IPS-18c (cell line): ENCODE measurements around the gene ECT2.
"Not testable (repeated sequence)": the region's sequence is repeated elsewhere in the genome, so short reads cannot be mapped to it uniquely, and the experiment has no call there.

Experiments used
- H3K4me3 ChIP-seq: 2 replicates; pipeline ENCODE4 v1.7.0; 2013; ENCODE audit warnings: low read depth, mild to moderate bottlenecking, low read length, moderate library complexity; ENCODE audit not compliant: insufficient read depth
- H3K9me3 ChIP-seq: one replicate; pipeline ENCODE4 v1.6.1; 2013; ENCODE audit warnings: mild to moderate bottlenecking, low read length, moderate library complexity; ENCODE audit not compliant: control insufficient read depth, insufficient read depth

The ECT2 gene

DNA sequence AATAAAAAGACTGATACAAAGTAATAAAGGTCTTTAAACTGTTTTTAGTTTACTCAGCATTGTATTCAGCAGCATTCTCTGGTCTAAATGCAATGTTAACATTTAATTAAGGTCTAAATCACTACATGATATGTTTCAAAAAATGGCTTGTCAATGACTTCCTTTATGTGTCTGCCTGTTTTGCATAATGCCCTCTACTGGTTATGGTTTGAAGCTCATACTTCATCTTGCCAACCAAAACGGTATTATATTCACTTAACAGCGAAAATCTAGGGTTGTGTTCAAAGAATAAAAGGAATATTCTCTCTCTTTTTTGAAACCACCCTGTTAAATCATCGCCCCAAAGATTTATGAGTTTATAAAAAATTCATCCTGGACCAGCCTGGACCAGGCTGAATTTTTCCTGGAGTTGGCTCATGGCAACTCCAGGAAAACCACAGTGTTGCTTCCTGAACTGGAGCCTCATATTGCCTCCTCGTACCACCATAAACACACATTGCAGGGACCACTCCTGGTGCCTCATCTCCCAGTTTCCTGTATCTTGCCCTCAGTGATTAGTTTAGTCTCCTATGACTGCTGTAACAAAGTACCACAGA is 32.9 kb upstream of the ECT2 start:
- no peak overlapping the region for H3K4me3 ChIP-seq
- H3K9me3 ChIP-seq, result peaks cover 4% of the 10 kb centered on the region

DNA sequence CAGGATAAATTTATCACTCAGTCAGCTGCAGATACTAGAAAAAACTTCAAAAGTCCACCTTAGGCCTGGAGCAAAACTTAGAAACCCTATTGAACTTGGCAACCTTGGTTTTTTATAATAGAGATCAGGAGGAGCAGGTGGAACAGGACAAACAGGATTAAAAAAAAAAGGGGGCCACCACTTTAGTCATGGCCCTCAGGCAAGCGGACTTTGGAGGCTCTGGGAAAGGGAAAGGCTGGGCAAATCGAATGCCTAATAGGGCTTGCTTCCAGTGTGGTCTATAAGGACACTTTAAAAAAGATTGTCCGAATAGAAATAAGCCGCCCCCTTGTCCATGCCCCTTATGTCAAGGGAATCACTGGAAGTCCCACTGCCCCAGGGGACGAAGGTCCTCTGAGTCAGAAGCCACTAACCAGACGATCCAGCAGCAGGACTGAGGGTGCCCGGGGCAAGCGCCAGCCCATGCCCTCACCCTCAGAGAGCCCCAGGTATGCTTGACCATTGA is 27.9 kb upstream of the ECT2 start:
- H3K4me3 ChIP-seq, H3K9me3 ChIP-seq: not testable (repeated sequence)

DNA sequence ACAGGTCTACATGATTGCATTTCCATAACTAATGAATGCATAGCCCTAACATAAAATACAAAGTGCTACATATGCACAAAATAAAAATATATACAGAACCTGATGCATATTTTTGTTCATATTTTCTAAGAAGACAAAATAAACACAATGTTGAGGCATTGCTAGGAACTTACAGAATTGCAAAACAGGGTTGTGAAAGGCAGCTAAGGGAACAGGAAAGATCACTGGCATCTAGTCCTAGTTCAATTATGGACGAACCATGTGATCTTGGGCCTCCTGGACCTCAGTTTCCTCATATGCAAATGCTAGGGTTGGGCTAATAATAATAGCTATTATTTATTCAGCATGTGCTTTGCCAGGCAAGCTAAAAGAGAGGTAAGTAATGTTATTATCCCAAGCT is 24.1 kb upstream of the ECT2 start:
- H3K9me3 ChIP-seq, result no peaks in the 10 kb centered on the region
- H3K4me3 ChIP-seq, result no peak overlapping the region

DNA sequence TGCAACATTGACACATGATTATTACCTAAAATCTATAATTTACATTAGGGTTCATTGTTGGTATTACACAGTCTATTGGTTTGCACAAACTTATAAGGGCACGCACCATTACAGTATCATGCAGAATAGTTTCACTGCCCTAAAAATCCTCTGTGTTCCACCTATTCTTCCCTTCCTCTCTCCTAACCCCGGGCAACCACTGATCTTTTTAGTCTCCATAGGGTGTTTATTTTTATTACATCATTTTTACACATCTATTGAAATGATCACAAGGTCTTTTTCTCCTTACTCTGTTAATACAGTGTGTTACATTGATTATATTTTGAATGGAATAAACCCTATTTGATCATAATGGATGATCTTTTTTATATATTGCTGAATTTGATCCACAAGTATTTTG is 15.5 kb upstream of the ECT2 start:
- H3K4me3 ChIP-seq, result no peak overlapping the region
- H3K9me3 ChIP-seq, result no peaks in the 10 kb centered on the region

DNA sequence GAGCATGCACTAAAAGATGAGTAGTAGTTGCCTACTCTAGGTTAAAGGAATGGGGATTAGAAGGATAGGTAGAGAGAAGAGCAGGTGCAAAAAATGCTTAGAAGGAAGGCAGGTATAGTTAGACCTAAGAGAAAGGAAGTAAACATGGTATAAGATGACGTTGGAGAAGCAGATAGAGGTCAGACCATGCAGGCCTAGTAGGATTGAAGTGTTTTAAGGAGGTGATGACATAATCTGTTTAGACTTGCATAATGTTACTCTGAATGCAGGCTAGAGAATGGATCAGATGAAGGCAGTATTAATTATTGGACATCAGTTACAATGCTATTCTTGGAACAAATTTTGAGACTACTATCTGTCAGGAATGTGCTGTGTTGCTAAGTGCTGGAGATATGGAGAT is 11.1 kb upstream of the ECT2 start:
- H3K4me3 ChIP-seq, result no peak overlapping the region
- no peaks in the 10 kb centered on the region for H3K9me3 ChIP-seq

DNA sequence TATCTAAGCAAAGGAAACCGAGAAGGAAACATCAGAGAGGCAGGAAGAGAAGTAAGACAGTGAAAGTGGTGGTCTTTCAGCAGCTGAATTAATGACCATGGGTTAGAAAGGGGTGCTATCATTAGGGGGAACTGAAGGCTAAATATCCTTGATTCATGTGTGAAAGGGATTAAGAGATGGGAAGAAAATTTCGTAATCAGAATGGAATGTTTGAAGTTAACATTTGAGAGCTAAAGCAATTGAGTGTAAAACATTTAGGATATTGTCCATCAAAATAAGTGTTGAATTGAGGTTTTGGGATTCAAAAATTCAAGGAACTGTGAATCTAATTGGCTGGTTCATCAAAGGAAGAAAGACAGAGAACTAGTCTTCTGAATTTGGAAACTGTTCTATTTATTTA is 4.1 kb upstream of the ECT2 start:
- Histone ChIP-seq H3K4me3 (no peak overlapping the region), H3K9me3 (no peaks in the 10 kb centered on the region)

DNA sequence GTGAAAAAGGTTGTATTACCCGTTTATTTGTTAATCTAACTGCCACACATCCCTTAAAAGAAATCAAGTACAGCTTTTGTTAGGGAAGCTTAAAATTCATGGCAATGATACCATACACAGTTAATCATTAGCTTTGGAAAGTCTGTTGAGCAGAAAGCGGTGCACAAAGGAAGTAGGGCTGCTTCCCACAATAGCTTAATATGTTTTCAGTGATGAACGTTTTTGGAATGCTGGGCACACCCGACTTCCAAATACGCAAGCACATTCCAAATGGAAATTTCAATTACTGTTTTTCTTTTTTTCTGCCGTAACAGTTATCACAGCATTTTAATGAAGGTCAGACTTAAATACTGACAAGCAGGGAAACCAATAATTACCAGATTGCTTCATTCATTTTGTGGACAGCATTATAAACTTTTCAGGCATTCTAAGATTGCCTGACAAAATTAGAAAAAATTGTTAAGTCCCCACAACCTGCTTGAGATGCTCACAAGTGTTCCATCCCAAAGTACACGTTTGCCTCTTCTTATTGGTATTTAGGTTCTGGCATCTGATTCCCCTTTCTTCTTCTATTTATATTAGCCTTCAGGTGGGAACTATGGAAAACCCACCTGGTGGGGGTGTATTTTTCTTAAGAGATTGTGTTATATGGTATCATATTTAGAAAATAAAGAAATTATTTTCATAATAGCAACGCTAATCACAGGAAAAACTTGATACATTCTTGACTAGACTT is 1.1 kb upstream of the ECT2 start:
- H3K4me3 ChIP-seq, result peak overlapping the region; percentile 47; the same call in 1 of the 2 replicates
- H3K9me3 ChIP-seq, result no peaks in the 10 kb centered on the region

DNA sequence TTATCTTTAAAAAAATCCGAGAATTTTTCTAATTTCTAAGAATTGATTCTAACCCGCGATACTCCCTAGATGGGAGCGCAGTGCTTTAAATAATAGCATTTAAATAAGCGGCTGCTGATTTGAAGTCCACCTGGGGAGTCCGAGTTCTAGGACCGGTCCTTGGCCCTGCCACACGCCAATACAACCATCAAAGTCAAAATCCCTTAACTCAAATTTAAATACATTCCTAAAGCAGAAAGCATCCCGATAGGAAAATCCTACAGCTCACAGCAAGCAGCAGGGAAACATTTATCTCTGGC is 508 bp upstream of the ECT2 start:
- Histone ChIP-seq H3K9me3 (no peaks in the 10 kb centered on the region), H3K4me3 (peak overlapping the region; percentile 47; the same call in 1 of the 2 replicates)

DNA sequence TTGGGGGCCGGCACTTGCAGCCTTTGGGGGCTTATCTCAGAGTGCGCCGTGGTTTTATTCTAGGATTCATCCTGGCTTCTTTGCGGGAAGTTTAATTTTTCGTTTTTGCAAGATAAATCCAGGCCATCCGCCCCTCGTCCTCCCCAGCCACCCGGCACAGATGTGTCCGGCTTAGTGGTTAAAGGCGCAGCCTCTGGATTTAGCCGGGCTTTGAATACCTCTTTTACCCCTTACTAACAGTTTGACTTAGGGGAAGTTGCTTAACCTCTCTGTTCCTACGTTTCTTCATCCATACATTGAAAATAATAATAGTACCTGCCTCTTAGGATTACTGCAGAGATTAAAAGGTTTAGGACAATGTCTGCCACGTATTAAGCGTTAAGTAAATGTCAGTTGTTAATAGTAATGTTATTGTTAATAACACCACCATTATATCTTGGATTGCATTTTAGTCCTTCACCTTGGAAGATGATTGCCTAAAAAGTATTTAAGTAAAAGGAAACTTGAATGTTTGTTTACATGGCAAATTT is 714 bp downstream of the ECT2 start:
- Histone ChIP-seq H3K4me3 (peak overlapping the region; percentile 82), H3K9me3 (no peaks in the 10 kb centered on the region)

DNA sequence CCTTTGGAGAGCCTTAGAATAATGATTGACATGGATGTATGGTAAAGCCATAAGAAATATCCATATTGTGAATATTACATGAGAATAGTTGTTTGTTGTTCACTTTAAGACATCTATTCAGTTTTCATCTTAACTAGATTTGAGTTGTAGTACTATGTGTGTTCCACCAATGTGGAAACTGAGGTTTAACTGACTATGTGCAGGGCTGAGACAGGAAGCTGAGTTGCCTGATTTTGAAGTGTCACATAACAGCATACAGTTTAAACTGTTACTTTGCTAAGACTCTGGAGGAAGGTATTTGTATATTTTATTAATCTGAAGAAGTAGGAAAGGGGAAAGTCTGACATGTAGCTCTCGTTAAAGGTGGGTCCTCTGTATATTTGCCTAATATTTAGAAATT is 2.1 kb downstream of the ECT2 start:
- no peaks in the 10 kb centered on the region for H3K9me3 ChIP-seq
- H3K4me3 ChIP-seq, result no peak overlapping the region

DNA sequence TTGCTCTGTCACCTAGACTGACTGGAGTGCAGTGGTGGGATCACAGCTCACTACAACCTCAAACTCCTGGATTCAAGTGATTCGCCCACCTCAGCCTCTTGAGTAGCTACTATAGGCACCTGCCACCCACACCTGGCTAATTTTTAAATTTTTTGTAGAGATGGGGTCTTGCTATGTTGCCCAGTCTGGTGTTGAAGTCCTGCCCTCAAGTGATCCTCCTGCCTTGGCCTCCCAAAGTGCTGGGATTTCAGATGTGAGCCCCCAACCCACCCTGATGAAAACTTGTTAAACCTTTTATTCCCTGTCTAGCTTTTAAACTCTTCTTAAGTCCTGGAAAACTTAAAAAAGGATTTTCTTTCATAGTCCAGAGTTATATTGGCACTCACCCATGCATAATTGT is 2.6 kb downstream of the ECT2 start:
- Histone ChIP-seq H3K4me3 (no peak overlapping the region), H3K9me3 (no peaks in the 10 kb centered on the region)

DNA sequence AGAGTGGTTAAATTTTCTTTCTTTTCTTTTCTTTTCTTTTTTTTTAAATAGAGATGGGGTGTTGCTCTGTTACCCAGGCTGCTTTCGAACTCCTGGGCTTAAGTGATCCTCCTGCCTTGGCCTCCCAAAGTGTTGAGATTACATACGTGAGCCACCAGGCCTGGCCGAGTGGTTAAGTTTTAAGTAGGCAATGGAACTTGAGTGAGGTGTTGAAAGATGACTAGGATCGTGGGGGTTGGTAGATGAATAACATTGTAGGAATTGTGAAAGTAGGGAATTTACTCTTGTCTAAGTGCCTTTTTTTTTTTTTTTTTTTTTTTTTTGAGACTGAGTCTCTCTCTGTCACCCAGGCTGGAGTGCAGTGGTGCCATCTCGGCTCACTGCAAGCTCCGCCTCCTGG is 9.9 kb downstream of the ECT2 start:
- H3K9me3 ChIP-seq, result not testable (repeated sequence)

DNA sequence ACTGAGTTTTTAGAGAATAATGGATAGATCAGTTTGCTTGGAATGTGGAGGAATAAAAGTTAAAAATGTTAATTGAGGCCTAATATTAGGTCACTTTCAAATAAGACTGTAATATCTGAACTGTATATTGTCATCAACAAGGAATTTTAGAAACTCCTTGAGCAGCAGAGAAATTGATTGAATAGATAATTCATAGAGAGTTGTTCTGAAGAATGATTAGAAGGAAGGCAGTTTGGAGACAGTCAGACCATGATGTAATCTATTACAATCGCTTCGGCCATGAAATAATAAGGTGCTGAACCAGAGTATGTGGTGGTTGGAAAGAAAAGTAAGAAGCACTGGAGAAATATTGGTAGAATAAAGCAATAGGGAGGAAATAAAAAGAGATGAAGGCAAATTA is 15.7 kb downstream of the ECT2 start:
- Histone ChIP-seq H3K9me3 (no peaks in the 10 kb centered on the region), H3K4me3 (no peak overlapping the region)

More for the DNA sequence above, 9.9 kb downstream of the ECT2 start:
- H3K4me3 ChIP-seq, result not testable (repeated sequence)

DNA sequence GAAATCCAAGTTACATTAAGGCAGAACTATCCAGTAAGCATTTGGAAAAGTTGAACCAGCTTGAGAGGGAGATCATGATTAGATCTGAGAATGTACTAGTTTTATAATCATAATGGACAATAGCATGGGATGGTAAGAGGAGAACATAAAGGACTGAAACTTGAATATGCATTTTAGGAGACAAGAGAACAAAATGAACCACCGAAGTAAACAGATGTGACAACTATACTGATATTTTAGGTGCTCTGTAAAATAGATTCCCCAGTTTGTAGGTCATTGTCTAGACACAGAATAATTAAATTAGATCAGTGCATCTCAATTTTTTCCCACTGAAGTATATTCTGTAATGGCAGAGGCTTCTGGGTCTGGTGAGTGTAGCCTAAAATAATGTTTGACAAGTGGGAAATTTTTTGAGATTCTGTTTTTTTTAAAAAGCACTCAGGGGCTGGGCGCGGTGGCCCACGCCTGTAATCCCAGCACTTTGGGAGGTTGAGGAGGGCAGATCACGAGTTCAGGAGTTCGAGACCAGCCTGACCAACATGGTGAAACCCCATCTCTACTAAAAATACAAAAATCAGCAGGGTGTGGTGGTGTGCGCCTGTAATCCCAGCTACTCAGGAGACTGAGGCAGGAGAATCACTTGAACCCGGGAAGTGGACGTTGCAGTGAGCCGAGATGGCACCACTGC is 16.3 kb downstream of the ECT2 start:
- no peak overlapping the region for H3K4me3 ChIP-seq
- no peaks in the 10 kb centered on the region for H3K9me3 ChIP-seq

DNA sequence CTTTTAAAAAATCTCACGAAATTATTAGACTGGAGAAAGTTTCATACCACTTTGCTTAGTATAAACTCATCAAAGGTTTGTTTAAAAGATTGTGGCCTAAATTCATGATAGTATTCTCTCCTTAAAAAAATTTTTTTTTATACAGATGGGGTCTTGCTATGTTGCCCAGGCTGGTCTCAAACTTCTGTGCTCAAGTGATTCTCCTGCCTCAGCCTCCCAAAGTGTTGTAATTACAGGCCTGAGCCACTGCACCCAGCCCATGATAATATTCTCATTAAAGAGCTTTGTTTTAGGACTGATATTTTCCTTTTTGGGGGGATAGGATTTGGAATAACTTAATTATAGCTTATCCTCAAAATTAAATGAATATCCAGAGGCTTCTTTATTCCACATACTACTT is 19.9 kb downstream of the ECT2 start:
- peaks cover 2% of the 10 kb centered on the region for H3K9me3 ChIP-seq
- H3K4me3 ChIP-seq, result no peak overlapping the region

DNA sequence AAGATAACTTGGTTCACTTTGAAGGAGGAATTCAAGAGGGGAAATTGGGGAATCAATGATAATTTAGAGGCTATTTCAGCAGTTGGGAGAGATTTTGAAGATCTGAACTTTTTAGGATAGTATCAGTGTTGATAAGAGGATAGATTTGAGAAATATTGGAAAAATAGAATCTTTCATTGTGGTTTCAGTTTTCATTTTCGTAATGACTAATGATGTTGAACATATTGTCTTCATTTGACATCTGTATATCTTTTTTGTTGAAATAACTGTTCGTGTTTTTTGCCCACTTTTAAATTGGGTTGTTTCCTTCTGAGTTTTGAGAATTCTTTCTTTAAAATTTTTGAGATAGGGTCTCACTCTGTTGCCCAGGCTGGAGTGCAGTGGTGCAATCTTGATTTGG is 21.1 kb downstream of the ECT2 start:
- no peak overlapping the region for H3K4me3 ChIP-seq
- peaks cover 2% of the 10 kb centered on the region for H3K9me3 ChIP-seq

DNA sequence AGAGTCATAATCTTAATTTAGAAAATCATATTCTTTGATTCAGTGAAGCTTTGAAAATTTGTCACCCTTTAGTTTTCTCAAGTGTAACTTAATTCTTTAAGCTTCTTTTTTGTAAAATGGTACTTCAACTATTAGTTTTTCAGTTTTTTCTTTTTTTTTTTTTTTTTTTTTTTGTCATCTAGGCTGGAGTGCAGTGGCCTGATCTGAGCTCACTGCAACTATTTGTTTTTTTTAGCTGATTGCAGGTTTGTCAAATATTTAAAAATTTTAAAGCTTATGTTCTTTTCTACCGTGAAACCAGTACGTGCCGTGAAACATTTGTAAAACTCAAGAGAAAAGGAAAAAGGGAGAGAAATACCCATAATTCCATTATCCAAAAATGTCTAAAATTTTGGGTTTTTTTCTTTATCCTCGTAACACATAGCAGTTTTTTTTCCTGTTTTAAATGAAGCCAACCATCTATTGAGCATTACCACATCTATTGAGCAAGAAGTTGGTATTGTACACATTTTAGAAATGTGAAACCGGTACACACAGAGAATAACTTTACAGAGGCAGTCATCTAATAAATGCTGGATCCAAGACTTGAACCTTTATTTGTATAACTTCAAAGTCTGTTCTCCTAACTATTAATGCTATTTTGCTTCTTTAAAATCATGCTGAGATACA is 25.7 kb downstream of the ECT2 start:
- peaks cover 2% of the 10 kb centered on the region for H3K9me3 ChIP-seq
- no peak overlapping the region for H3K4me3 ChIP-seq

DNA sequence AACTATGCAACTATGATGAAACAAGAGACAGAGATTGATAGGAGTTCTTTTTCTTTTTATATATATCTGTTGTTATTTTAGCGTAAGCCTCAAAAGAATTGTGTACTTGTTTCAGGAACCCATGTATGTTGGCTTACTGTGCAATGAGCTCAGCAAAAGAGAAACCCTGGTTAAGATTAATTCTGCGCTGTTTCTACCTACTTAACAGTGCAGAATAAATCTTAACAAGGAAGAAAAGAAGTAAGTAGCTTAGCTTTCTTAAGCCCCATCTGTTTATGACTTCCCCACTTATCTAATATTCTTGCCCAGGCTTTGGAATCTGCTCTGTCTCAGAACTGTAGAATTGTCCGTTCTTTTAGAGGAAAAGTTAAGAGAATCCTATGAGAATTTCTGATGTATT is 27.4 kb downstream of the ECT2 start:
- H3K4me3 ChIP-seq, result no peak overlapping the region

More for the DNA sequence above, 27.4 kb downstream of the ECT2 start:
- no peaks in the 10 kb centered on the region for H3K9me3 ChIP-seq
